HG02642 (cell line): ENCODE results near the gene NPTXR.

ENCODE experiments used
- ATAC-seq: cut with Tn5 transposase; IDR thresholded peaks from one replicate; pipeline ENCODE4 v1.9.1; 2021; ENCODE audit warnings: mild to moderate bottlenecking; ENCODE audit not compliant: unreplicated experiment, poor library complexity

NPTXR gene

GRCh38 chr22:38869663-38870062, 25.8 kb upstream of the NPTXR start:
- no peak for ATAC-seq

GRCh38 chr22:38868886-38869381, 25.1 kb upstream of the NPTXR start:
- no peak for ATAC-seq

- ATAC-seq, result no peak
Measured at GRCh38 chr22:38868286-38868721, 24.5 kb upstream of the NPTXR start.

GRCh38 chr22:38867471-38868285, 23.9 kb upstream of the NPTXR start:
- ATAC-seq, result no peak

GRCh38 chr22:38867124-38867455, 23.3 kb upstream of the NPTXR start:
- ATAC-seq, result no peak

- ATAC-seq, result no peak
Measured at GRCh38 chr22:38866399-38867123, 22.7 kb upstream of the NPTXR start.

GRCh38 chr22:38866024-38866398, 22.2 kb upstream of the NPTXR start:
- ATAC-seq, result no peak

GRCh38 chr22:38865201-38866023, 21.6 kb upstream of the NPTXR start:
- no peak for ATAC-seq

- no peak for ATAC-seq
Measured at GRCh38 chr22:38864361-38865191, 20.7 kb upstream of the NPTXR start.

- ATAC-seq, result no peak
Measured at GRCh38 chr22:38863531-38864131, 19.8 kb upstream of the NPTXR start.

- ATAC-seq, result no peak
Measured at GRCh38 chr22:38862375-38863329, 18.8 kb upstream of the NPTXR start.

GRCh38 chr22:38861927-38862326, 18.1 kb upstream of the NPTXR start:
- ATAC-seq, result no peak

- ATAC-seq, result no peak
Measured at GRCh38 chr22:38861170-38861876, 17.5 kb upstream of the NPTXR start.

- no peak for ATAC-seq
Measured at GRCh38 chr22:38860283-38861169, 16.7 kb upstream of the NPTXR start.

GRCh38 chr22:38859581-38860282, 15.9 kb upstream of the NPTXR start:
- ATAC-seq, result no peak

GRCh38 chr22:38858492-38858891, 14.7 kb upstream of the NPTXR start:
- no peak for ATAC-seq
